ENCODE results near the gene PRKAG2.

DNA sequence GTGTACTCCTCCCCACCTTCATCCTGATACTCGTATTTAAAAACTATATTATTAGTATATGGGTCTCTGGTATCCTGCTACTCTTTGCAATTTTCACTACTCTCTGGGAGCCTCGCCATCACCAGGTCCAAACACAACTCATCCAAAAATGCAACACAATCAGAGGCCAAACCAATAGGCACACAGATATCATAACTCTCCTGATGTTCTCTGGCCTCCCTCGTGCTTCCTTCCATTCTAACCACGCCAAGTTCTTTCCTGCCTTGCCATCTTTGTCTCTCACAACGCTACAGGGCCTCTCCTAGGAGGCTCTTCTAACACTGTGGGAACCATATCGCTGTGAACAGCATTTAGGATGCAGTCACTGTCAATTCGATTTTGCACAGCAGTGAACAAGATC is 364.6 kb downstream of the PRKAG2 start:
- TF ChIP-seq EP300 (IDR thresholded peaks at IDR 0.05) (no peak), POLR2AphosphoS5 (IDR thresholded peaks at IDR 0.05) (no peak), POLR2A (IDR thresholded peaks at IDR 0.05) (no peak)
- TF ChIP-seq, protein P1, sequence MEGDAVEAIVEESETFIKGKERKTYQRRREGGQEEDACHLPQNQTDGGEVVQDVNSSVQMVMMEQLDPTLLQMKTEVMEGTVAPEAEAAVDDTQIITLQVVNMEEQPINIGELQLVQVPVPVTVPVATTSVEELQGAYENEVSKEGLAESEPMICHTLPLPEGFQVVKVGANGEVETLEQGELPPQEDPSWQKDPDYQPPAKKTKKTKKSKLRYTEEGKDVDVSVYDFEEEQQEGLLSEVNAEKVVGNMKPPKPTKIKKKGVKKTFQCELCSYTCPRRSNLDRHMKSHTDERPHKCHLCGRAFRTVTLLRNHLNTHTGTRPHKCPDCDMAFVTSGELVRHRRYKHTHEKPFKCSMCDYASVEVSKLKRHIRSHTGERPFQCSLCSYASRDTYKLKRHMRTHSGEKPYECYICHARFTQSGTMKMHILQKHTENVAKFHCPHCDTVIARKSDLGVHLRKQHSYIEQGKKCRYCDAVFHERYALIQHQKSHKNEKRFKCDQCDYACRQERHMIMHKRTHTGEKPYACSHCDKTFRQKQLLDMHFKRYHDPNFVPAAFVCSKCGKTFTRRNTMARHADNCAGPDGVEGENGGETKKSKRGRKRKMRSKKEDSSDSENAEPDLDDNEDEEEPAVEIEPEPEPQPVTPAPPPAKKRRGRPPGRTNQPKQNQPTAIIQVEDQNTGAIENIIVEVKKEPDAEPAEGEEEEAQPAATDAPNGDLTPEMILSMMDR (IDR thresholded peaks at IDR 0.05) = no peak
